H9 (cell line): ENCODE measurements around the gene OVOL1. TPM values are rescaled to one million over a fixed set of nuclear protein-coding genes. Genes with fewer than 3 reads are reported as not detected.

Source experiments
- DNase-seq: peaks from one replicate; pipeline ENCODE4 v3.0.0-alpha.2; 2017
- H2AFZ ChIP-seq: one replicate; pipeline ENCODE4 v1.6.1; 2013; ENCODE audit warnings: mild to moderate bottlenecking, low read length, control low read depth, moderate library complexity
- H2AK5ac ChIP-seq: 2 replicates; pipeline ENCODE4 v1.6.1; 2013; ENCODE audit warnings: low read length, control low read depth, mixed read lengths; ENCODE audit not compliant: insufficient read length
- H2BK120ac ChIP-seq: one replicate; pipeline ENCODE4 v1.6.1; 2013; ENCODE audit warnings: low read depth, mild to moderate bottlenecking, low read length, control low read depth, inconsistent platforms; ENCODE audit not compliant: poor library complexity, severe bottlenecking
- H2BK12ac ChIP-seq: 2 replicates; pipeline ENCODE4 v1.6.1; 2013; ENCODE audit warnings: low read length, control low read depth, mixed read lengths, low read depth; ENCODE audit not compliant: insufficient read length
- H2BK15ac ChIP-seq: 2 replicates; pipeline ENCODE4 v1.6.1; 2013; ENCODE audit warnings: low read depth, low read length, control low read depth
- H2BK20ac ChIP-seq: one replicate; pipeline ENCODE4 v1.6.1; 2013; ENCODE audit warnings: low read depth, mild to moderate bottlenecking, low read length, control low read depth, inconsistent platforms; ENCODE audit not compliant: poor library complexity, severe bottlenecking
- H2BK5ac ChIP-seq: 2 replicates; pipeline ENCODE4 v1.6.1; 2013; ENCODE audit warnings: low read length, control low read depth, mixed read lengths; ENCODE audit not compliant: insufficient read length
- H3K14ac ChIP-seq: 2 replicates; pipeline ENCODE4 v1.6.1; 2013; ENCODE audit warnings: low read length, control low read depth; ENCODE audit not compliant: insufficient read depth
- H3K18ac ChIP-seq: 2 replicates; pipeline ENCODE4 v1.6.1; 2013; ENCODE audit warnings: low read depth, mild to moderate bottlenecking, mixed read lengths, low read length, control low read depth; ENCODE audit not compliant: insufficient read length
- H3K23ac ChIP-seq: 2 replicates; pipeline ENCODE4 v1.6.1; 2013; ENCODE audit warnings: low read length, control low read depth, mixed read lengths, low read depth; ENCODE audit not compliant: insufficient read length
- H3K23me2 ChIP-seq: 2 replicates; pipeline ENCODE4 v1.6.1; 2013; ENCODE audit warnings: low read depth, mild to moderate bottlenecking, mixed read lengths, low read length, control low read depth; ENCODE audit not compliant: insufficient read length, poor library complexity, severe bottlenecking
- H3K27ac ChIP-seq: 2 replicates; pipeline ENCODE4 v1.5.1; 2013; ENCODE audit warnings: low read length, control low read depth, mixed read lengths, low read depth; ENCODE audit not compliant: insufficient read length
- H3K27me3 ChIP-seq: 2 replicates; pipeline ENCODE4 v1.6.1; 2013; ENCODE audit warnings: low read length, control low read depth, inconsistent platforms; ENCODE audit not compliant: insufficient read depth
- H3K4ac ChIP-seq: 2 replicates; pipeline ENCODE4 v1.6.1; 2013; ENCODE audit warnings: low read depth, mild to moderate bottlenecking, control low read depth, inconsistent platforms, low read length, moderate library complexity
- H3K4me1 ChIP-seq: 2 replicates; pipeline ENCODE4 v1.6.1; 2013; ENCODE audit warnings: low read length, control low read depth, inconsistent platforms; ENCODE audit not compliant: insufficient read depth
- H3K4me2 ChIP-seq: 2 replicates; pipeline ENCODE4 v1.6.1; 2013; ENCODE audit warnings: low read length, control low read depth, mixed read lengths; ENCODE audit not compliant: insufficient read length, insufficient read depth
- H3K56ac ChIP-seq: 2 replicates; pipeline ENCODE4 v1.6.1; 2013; ENCODE audit warnings: low read depth, mild to moderate bottlenecking, mixed read lengths, low read length, control low read depth; ENCODE audit not compliant: insufficient read length
- H3K79me1 ChIP-seq: 2 replicates; pipeline ENCODE4 v1.6.1; 2013; ENCODE audit warnings: low read depth, mild to moderate bottlenecking, moderate library complexity, low read length, control low read depth, inconsistent platforms; ENCODE audit not compliant: insufficient read depth, poor library complexity, severe bottlenecking
- H3K79me2 ChIP-seq: 2 replicates; pipeline ENCODE4 v1.6.1; 2013; ENCODE audit warnings: low read length, control low read depth, inconsistent platforms; ENCODE audit not compliant: insufficient read depth
- H3K9ac ChIP-seq: 2 replicates; pipeline ENCODE4 v1.6.1; 2013; ENCODE audit warnings: low read length, control low read depth, mixed read lengths; ENCODE audit not compliant: insufficient read length; ENCODE audit errors: extremely low read depth
- H3K9me3 ChIP-seq: one replicate; pipeline ENCODE4 v1.6.1; 2013; ENCODE audit warnings: low read depth, low read length, inconsistent platforms; ENCODE audit not compliant: control insufficient read depth
- H3T11ph ChIP-seq: one replicate; pipeline ENCODE4 v1.6.1; 2013; ENCODE audit warnings: mild to moderate bottlenecking, low read length, control low read depth, inconsistent platforms
- H4K20me1 ChIP-seq: one replicate; pipeline ENCODE4 v1.6.1; 2013; ENCODE audit not compliant: control insufficient read depth, insufficient read length, insufficient read depth
- H4K5ac ChIP-seq: 2 replicates; pipeline ENCODE4 v1.6.1; 2013; ENCODE audit warnings: low read depth, mild to moderate bottlenecking, mixed read lengths, low read length, control low read depth; ENCODE audit not compliant: insufficient read length
- H4K8ac ChIP-seq: replicated peaks from 2 replicates; pipeline ENCODE4 v1.6.1; 2013; ENCODE audit warnings: low read length, control low read depth, mixed read lengths, low read depth; ENCODE audit not compliant: insufficient read length
- H4K91ac ChIP-seq: 2 replicates; pipeline ENCODE4 v1.6.1; 2013; ENCODE audit warnings: low read depth, mild to moderate bottlenecking, moderate library complexity, mixed read lengths, low read length, control low read depth; ENCODE audit not compliant: insufficient read length
- H3K27ac Mint-ChIP-seq, 3 experiments: 2 replicates in 2 of 3; 3 replicates in 1 of 3; pipeline ENCODE4 v1.8.0; 2020 to 2021; ENCODE audit warnings: mixed read lengths in 3 of 3, mild to moderate bottlenecking in 1 of 3, moderate library complexity in 1 of 3
- H3K27me3 Mint-ChIP-seq: 2 replicates; pipeline ENCODE4 v1.8.0; 2021; ENCODE audit warnings: low read depth, mild to moderate bottlenecking, moderate library complexity, mixed read lengths
- H3K36me3 Mint-ChIP-seq, 3 experiments: 2 replicates in 2 of 3; 3 replicates in 1 of 3; pipeline ENCODE4 v1.8.0; 2020 to 2021; ENCODE audit warnings: low read depth in 3 of 3, mixed read lengths in 3 of 3; ENCODE audit not compliant: insufficient read depth in 1 of 3
- H3K4me1 Mint-ChIP-seq, 2 experiments: 2 replicates each; pipeline ENCODE4 v1.8.0; 2020; ENCODE audit warnings: mixed read lengths in 2 of 2
- H3K4me3 Mint-ChIP-seq, 2 experiments: 2 replicates in 1 of 2; 3 replicates in 1 of 2; pipeline ENCODE4 v1.8.0; 2020 to 2021; ENCODE audit warnings: mild to moderate bottlenecking in 2 of 2, mixed read lengths in 2 of 2, moderate library complexity in 1 of 2
- H3K9me3 Mint-ChIP-seq, 2 experiments: 2 replicates in 1 of 2; 3 replicates in 1 of 2; pipeline ENCODE4 v1.8.0; 2020; ENCODE audit warnings: mild to moderate bottlenecking in 2 of 2, mixed read lengths in 2 of 2, moderate library complexity in 1 of 2
- CTCF ChIP-seq: fragments of 200-600 bp; sonication (generic); conservative IDR thresholded peaks from 3 replicates; pipeline ENCODE4 v1.8.0; 2021; ENCODE audit warnings: antibody characterized with exemption, mild to moderate bottlenecking
- WGBS: extraction: QIAGEN DNeasy Blood & Tissue Kit; methylation state at CpG from one replicate; pipeline ENCODE4 v1.1.7; 2013; ENCODE audit warnings: missing lambda C conversion rate, low lambda C conversion rate, mixed read lengths; ENCODE audit not compliant: insufficient read length; ENCODE audit errors: extremely low coverage; 5-methylcytosine and 5-hydroxymethylcytosine counted together
- total RNA-seq: library from RNA; stranded (reverse); gene quantifications from 2 replicates; pipeline ENCODE4 v1.2.1, GENCODE V29; 2021

Gene OVOL1
- total RNA-seq, 1 experiment from 2014 or later, result 5.1 TPM

GRCh38 chr11:65744026-65744698 lies 42.7 kb upstream of the OVOL1 start:
- Histone ChIP-seq H4K5ac (no peak overlapping the region), H3K79me2 (no peaks in the 10 kb centered on the region), H4K20me1 (no peaks in the 10 kb centered on the region), H3K4ac (no peak overlapping the region), H3K4me2 (no peak overlapping the region), H2BK15ac (no peak overlapping the region), H3K23ac (no peak overlapping the region), H2BK12ac (no peak overlapping the region), H3K9me3 (no peaks in the 10 kb centered on the region), H3K56ac (no peak overlapping the region), H3K14ac (no peak overlapping the region), H3K4me1 (no peaks in the 10 kb centered on the region), H3K27ac (no peak overlapping the region), H3K27me3 (no peaks in the 10 kb centered on the region), H3T11ph (no peak overlapping the region), H2BK20ac (no peak overlapping the region), H2BK120ac (no peak overlapping the region), H4K91ac (no peak overlapping the region), H2BK5ac (no peak overlapping the region), H3K23me2 (no peaks in the 10 kb centered on the region), H3K9ac (no peak overlapping the region), H4K8ac (no peak overlapping the region), H3K79me1 (no peaks in the 10 kb centered on the region), H2AK5ac (no peak overlapping the region), H3K18ac (no peak overlapping the region), H2AFZ (no peak overlapping the region)
- no peaks in the 10 kb centered on the region for H3K4me1 Mint-ChIP-seq
- H3K27ac Mint-ChIP-seq, result no peak overlapping the region
- H3K27me3 Mint-ChIP-seq, result peaks cover 49% of the 10 kb centered on the region
- DNase-seq, result peak; percentile 82
- no CpG with 5 or more reads among the region's 18 CpGs for WGBS
- TF ChIP-seq CTCF, result peak; percentile 63
- H3K36me3 Mint-ChIP-seq, result no peaks in the 10 kb centered on the region
- peaks cover 7 to 9% of the 10 kb centered on the region in 2 experiments; a peak in 3 of 5 replicates for H3K9me3 Mint-ChIP-seq
- no peak overlapping the region for H3K4me3 Mint-ChIP-seq
